Measurements from ENCODE around the gene EFNA5. TPM values are rescaled to one million over a fixed set of nuclear protein-coding genes. Genes with fewer than 3 reads are reported as not detected.

Gene EFNA5
- total and polyA plus RNA-seq, 2 experiments from 2014 or later, result 0.64 to 0.86 TPM

DNA sequence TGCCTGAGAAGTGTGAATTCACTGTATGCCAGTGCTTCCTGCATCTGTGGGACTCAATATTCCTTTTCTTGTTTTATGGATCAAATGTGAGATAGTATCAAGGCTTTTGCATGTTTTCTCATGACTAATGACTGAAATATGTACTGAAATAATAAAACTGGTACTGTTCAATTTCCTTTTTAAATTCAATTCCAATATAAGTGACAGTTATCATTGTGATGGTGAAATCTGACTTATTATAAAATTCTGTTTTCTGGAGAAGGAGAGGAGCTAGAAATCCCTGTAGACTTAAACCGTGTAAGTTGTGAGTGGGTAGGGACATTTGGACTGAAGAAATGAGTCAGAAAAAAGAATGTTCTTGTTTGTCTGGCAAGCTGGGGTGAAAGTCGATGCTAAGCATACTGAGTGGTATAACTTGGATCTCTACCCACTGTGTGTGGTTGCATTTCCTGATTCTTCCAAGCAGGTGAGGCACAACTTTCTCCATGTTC is 245.2 kb downstream of the EFNA5 start:
- Histone ChIP-seq H3K27ac (peak overlapping the region; percentile 12), H3F3A (ENCODE audit: insufficient read depth) (peaks cover 27% of the 10 kb centered on the region), H3K36me3 (ENCODE audit: low read depth) (no peaks in the 10 kb centered on the region), H2AFZ (no peak overlapping the region), H4K20me1 (ENCODE audit: insufficient read depth) (no peaks in the 10 kb centered on the region), H3K9me2 (ENCODE audit: insufficient read depth) (no peaks in the 10 kb centered on the region), H3K79me2 (ENCODE audit: insufficient read depth) (no peaks in the 10 kb centered on the region), H3K4me2 (ENCODE audit: unreplicated experiment) (peak overlapping the region; percentile 25), H3K9ac (no peak overlapping the region), H3K9me3 (ENCODE audit: low read depth) (no peaks in the 10 kb centered on the region), H3K27me3 (replicated peaks; ENCODE audit: insufficient read depth) (no peaks in the 10 kb centered on the region), H3K4me1 (ENCODE audit: insufficient read depth) (peaks cover 32% of the 10 kb centered on the region), H3K4me3 (no peak overlapping the region)
- WGBS, 2 experiments (ENCODE audit: low coverage in 1 of 2, low lambda C conversion rate in 2 of 2, missing lambda C conversion rate in 2 of 2), result 0 to 1% methylated on average over 2 of the region's 2 CpGs
- TF ChIP-seq EZH2 (IDR thresholded peaks at IDR 0.05; ENCODE audit: insufficient read depth, poor library complexity, severe bottlenecking), result no peak
- TF ChIP-seq EZH2phosphoT487 (IDR thresholded peaks at IDR 0.05; ENCODE audit: insufficient read depth, low read depth), result peak; percentile 20; the same call in 1 of the 2 replicates
- peak; percentile 83 for DNase-seq
- in situ Hi-C loops (cut with MboI), result no loop called here

DNA sequence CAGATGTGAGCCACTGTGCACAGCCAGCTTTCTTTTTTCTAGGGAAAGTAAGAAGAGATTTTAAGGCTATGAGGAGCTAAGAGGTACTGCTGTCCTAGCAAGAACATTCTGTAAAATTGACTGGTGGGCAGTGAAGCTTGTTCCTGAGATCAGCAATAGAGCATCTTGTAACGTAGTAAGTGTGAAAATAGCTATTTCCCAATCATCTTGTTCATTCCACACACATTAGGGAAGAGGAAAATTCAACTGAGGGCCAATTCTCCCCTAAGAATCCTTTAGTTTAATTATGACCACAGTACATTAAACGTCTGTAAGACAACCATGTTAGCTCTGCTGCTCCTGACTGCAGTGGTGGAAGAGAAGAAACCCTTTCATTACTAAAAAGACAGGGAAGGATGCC is 246.2 kb downstream of the EFNA5 start:
- H3K4me3 ChIP-seq, result no peak overlapping the region
- in situ Hi-C loops (cut with MboI), result no loop called here
- no peaks in the 10 kb centered on the region for H3K9me3 ChIP-seq (ENCODE audit: low read depth)
- 30 to 35% methylated on average over 2 of the region's 2 CpGs for WGBS, 2 experiments (ENCODE audit: low coverage in 1 of 2, low lambda C conversion rate in 2 of 2, missing lambda C conversion rate in 2 of 2)
- H3K27me3 ChIP-seq (replicated peaks; ENCODE audit: insufficient read depth), result no peaks in the 10 kb centered on the region
- H4K20me1 ChIP-seq (ENCODE audit: insufficient read depth), result no peaks in the 10 kb centered on the region
- peaks cover 32% of the 10 kb centered on the region for H3K4me1 ChIP-seq (ENCODE audit: insufficient read depth)
- peaks cover 27% of the 10 kb centered on the region for H3F3A ChIP-seq (ENCODE audit: insufficient read depth)
- no peak overlapping the region for H3K4me2 ChIP-seq (ENCODE audit: unreplicated experiment)
- H2AFZ ChIP-seq, result no peak overlapping the region
- no peaks in the 10 kb centered on the region for H3K36me3 ChIP-seq (ENCODE audit: low read depth)
- H3K79me2 ChIP-seq (ENCODE audit: insufficient read depth), result no peaks in the 10 kb centered on the region
- H3K9me2 ChIP-seq (ENCODE audit: insufficient read depth), result no peaks in the 10 kb centered on the region
- DNase-seq, result peak; percentile 18
- no peak overlapping the region for H3K9ac ChIP-seq
- no peak for TF ChIP-seq EZH2 (IDR thresholded peaks at IDR 0.05; ENCODE audit: insufficient read depth, poor library complexity, severe bottlenecking)
- no peak for TF ChIP-seq EZH2phosphoT487 (IDR thresholded peaks at IDR 0.05; ENCODE audit: insufficient read depth, low read depth)
- H3K27ac ChIP-seq, result no peak overlapping the region

DNA sequence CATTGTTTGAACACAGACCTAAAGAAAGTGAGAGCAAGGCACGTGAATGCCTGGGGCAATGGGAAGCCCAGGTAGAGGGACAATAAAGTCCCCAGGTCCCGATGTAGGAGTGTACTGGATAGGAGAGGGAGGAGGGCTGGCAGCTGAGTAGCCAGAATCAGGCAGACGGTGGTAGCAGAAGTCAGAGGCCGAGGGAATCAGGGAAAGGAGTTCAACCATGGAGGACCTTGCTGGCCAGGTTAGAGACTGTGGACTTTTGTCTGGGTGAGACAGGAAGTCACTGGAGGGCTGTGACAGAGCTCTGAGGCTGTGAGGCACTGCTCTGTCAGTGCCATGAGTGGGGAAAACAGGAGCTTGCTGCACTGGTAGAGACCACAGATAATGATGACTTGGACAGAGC is 248.2 kb downstream of the EFNA5 start:
- Histone ChIP-seq H3K4me2 (ENCODE audit: unreplicated experiment) (no peak overlapping the region), H3K36me3 (ENCODE audit: low read depth) (no peaks in the 10 kb centered on the region), H2AFZ (no peak overlapping the region), H3K27ac (no peak overlapping the region), H3K27me3 (replicated peaks; ENCODE audit: insufficient read depth) (no peaks in the 10 kb centered on the region; the same call in 1 of the 2 replicates), H3K9me3 (ENCODE audit: low read depth) (no peaks in the 10 kb centered on the region), H3K79me2 (ENCODE audit: insufficient read depth) (no peaks in the 10 kb centered on the region), H4K20me1 (ENCODE audit: insufficient read depth) (no peaks in the 10 kb centered on the region), H3K9me2 (ENCODE audit: insufficient read depth) (no peaks in the 10 kb centered on the region), H3F3A (ENCODE audit: insufficient read depth) (peaks cover 27% of the 10 kb centered on the region), H3K9ac (no peak overlapping the region), H3K4me3 (no peak overlapping the region), H3K4me1 (ENCODE audit: insufficient read depth) (peaks cover 32% of the 10 kb centered on the region)
- TF ChIP-seq EZH2 (IDR thresholded peaks at IDR 0.05; ENCODE audit: insufficient read depth, poor library complexity, severe bottlenecking), result no peak
- TF ChIP-seq EZH2phosphoT487 (IDR thresholded peaks at IDR 0.05; ENCODE audit: insufficient read depth, low read depth), result no peak
- no peak for DNase-seq
- in situ Hi-C loops (cut with MboI), result no loop called here
- 74 to 75% methylated on average over 4 of the region's 4 CpGs for WGBS, 2 experiments (ENCODE audit: low coverage in 1 of 2, low lambda C conversion rate in 2 of 2, missing lambda C conversion rate in 2 of 2)

DNA sequence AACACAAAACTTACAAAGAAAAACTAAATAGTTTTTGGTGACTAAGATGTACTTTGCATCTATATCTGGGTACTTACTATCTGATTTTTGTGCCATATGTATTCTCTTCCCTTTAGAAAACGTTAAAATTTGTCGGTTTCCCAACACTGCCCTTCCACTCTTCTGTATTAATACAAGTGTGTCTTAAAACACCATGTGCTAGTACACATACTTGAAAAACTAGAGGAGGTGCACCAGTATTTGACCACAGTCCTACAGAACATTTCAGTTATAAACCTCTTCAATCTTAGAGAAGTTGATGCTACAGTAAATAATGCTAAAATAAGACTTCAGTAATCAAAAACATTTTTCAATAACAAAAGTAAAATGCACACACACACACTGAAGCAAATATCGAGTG is 251.2 kb downstream of the EFNA5 start:
- H3K27me3 ChIP-seq (replicated peaks; ENCODE audit: insufficient read depth), result no peaks in the 10 kb centered on the region; the same call in none of the 2 replicates
- TF ChIP-seq EZH2 (IDR thresholded peaks at IDR 0.05; ENCODE audit: insufficient read depth, poor library complexity, severe bottlenecking), result no peak
- no peak for TF ChIP-seq EZH2phosphoT487 (IDR thresholded peaks at IDR 0.05; ENCODE audit: insufficient read depth, low read depth)
- WGBS, 2 experiments (ENCODE audit: low coverage in 1 of 2, low lambda C conversion rate in 2 of 2, missing lambda C conversion rate in 2 of 2), result 43 to 55% methylated on average over 3 of the region's 3 CpGs
- H3K4me2 ChIP-seq (ENCODE audit: unreplicated experiment), result no peak overlapping the region
- no peak overlapping the region for H3K27ac ChIP-seq
- no peaks in the 10 kb centered on the region for H4K20me1 ChIP-seq (ENCODE audit: insufficient read depth)
- H3K9me2 ChIP-seq (ENCODE audit: insufficient read depth), result no peaks in the 10 kb centered on the region
- H3K4me1 ChIP-seq (ENCODE audit: insufficient read depth), result peaks cover 12% of the 10 kb centered on the region
- H3K36me3 ChIP-seq (ENCODE audit: low read depth), result no peaks in the 10 kb centered on the region
- no peak overlapping the region for H3K4me3 ChIP-seq
- no peak overlapping the region for H3K9ac ChIP-seq
- H3K9me3 ChIP-seq (ENCODE audit: low read depth), result no peaks in the 10 kb centered on the region
- in situ Hi-C loops (cut with MboI), result no loop called here
- H3K79me2 ChIP-seq (ENCODE audit: insufficient read depth), result no peaks in the 10 kb centered on the region
- DNase-seq, result no peak
- H3F3A ChIP-seq (ENCODE audit: insufficient read depth), result peaks cover 6% of the 10 kb centered on the region
- H2AFZ ChIP-seq, result no peak overlapping the region
